Activated CD4-positive, alpha-beta T cell treated with anti-CD3 and anti-CD28 coated beads, Interleukin-2, Interleukin-4, amounts not matched to agents 100 ng/mL and 50 ng/mL, durations not matched to agents 16 hours and 8 hours (primary cell): ENCODE data around the gene TPD52L1.

Source experiments
- DNase-seq: peaks from one replicate; pipeline ENCODE4 v3.0.0-alpha.2; 2020; ENCODE audit warnings: low spot score

TPD52L1 gene

GRCh38 chr6:125208625-125209249 lies 55.2 kb downstream of the TPD52L1 start:
- no peak for DNase-seq

- no peak for DNase-seq
Observed at GRCh38 chr6:125210667-125211066, 57.1 kb downstream of the TPD52L1 start.

GRCh38 chr6:125211352-125211751 lies 57.8 kb downstream of the TPD52L1 start:
- no peak for DNase-seq

GRCh38 chr6:125212377-125212776 lies 58.8 kb downstream of the TPD52L1 start:
- no peak for DNase-seq

- no peak for DNase-seq
Observed at GRCh38 chr6:125213939-125214338, 60.4 kb downstream of the TPD52L1 start.

GRCh38 chr6:125215252-125215819 lies 61.8 kb downstream of the TPD52L1 start:
- DNase-seq: no peak

- no peak for DNase-seq
Observed at GRCh38 chr6:125216015-125216414, 62.4 kb downstream of the TPD52L1 start.

GRCh38 chr6:125217369-125217768 lies 63.8 kb downstream of the TPD52L1 start:
- no peak for DNase-seq

- DNase-seq: no peak
Observed at GRCh38 chr6:125217992-125218391, 64.4 kb downstream of the TPD52L1 start.

GRCh38 chr6:125219361-125219895 lies 65.9 kb downstream of the TPD52L1 start:
- no peak for DNase-seq

- no peak for DNase-seq
Observed at GRCh38 chr6:125220712-125221111, 67.1 kb downstream of the TPD52L1 start.

GRCh38 chr6:125222531-125223455 lies 69.2 kb downstream of the TPD52L1 start:
- no peak for DNase-seq

- no peak for DNase-seq
Observed at GRCh38 chr6:125224231-125224861, 70.8 kb downstream of the TPD52L1 start.

- no peak for DNase-seq
Observed at GRCh38 chr6:125227244-125227643, 73.7 kb downstream of the TPD52L1 start.

GRCh38 chr6:125228981-125229479 lies 75.5 kb downstream of the TPD52L1 start:
- DNase-seq: no peak

GRCh38 chr6:125230674-125231073 lies 77.1 kb downstream of the TPD52L1 start:
- DNase-seq: no peak

GRCh38 chr6:125231133-125231532 lies 77.6 kb downstream of the TPD52L1 start:
- DNase-seq: no peak

GRCh38 chr6:125231574-125232343 lies 78.2 kb downstream of the TPD52L1 start:
- no peak for DNase-seq

GRCh38 chr6:125232466-125232865 lies 78.9 kb downstream of the TPD52L1 start:
- no peak for DNase-seq

GRCh38 chr6:125233202-125233601 lies 79.6 kb downstream of the TPD52L1 start:
- DNase-seq: no peak
